LHCN-M2 (cell line): Measurements from ENCODE around the gene CCDC86. TPM values are rescaled to one million over a fixed set of nuclear protein-coding genes. Genes with fewer than 3 reads are reported as not detected.

Experiments used
- DNase-seq: peaks from one replicate; pipeline ENCODE4 v3.0.0-alpha.2; 2012; ENCODE audit warnings: low read depth
- total RNA-seq: library from RNA; depleted of rRNA; stranded (reverse); fragments of >200 nt; gene quantifications from 2 replicates; pipeline ENCODE4 v1.2.3, GENCODE V29; 2014

CCDC86 gene
- total RNA-seq, 1 experiment from 2014 or later, result 33.1 TPM

- DNase-seq, result no peak
Measured at GRCh38 chr11:60852982-60853950, 11.4 kb downstream of the CCDC86 start.

- no peak for DNase-seq
Measured at GRCh38 chr11:60854140-60854846, 12.4 kb downstream of the CCDC86 start.

DNA sequence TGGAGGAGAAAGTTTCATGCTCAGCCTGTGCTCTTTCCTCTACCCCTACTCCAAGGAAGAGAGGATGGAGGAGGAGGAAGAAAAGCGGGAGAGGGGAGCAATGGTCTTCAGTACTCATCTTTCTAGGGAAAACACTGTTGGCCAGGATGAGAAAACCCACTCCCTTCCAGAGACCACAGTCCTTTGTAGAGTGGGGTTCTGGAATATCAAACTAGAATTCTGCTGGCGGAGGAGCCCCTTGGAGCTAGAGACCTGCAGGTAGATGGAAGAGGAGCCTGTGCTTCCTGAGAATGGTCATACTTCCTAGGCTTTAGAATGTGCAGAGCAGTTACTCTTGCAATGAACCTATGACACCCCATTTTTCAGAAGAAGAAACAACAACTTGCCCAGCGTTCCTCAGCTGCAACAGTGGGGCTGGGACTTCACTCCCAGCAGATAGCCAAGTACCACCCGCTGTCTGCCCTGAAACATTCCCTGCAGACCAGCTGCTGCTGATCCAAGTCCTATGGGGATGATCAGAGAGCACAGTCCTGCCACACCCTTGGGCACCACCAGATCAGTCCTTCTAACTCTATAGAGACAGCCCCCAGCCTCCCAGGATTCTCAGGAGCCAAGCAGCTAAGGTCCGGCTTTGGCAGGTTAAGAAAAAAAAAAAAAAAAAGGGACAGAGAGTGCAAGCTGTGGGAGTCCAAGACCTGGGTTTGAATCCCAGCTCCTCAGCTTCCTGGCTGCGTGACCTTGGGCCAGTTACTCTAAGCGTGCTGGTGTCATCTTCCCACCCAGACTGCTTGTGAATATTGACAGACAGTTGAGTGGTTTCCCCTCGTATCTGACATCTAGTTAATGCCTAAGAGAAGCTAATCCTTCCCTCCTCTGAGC, 13.2 kb downstream of the CCDC86 start:
- DNase-seq, result no peak

GRCh38 chr11:60855726-60856633, 14.1 kb downstream of the CCDC86 start, which contains the start of gene PTGDR2:
TSS of gene PTGDR2 (minus strand) at chr11:60855950. CDS start at chr11:60853722, 2,228 bp downstream.
- no peak for DNase-seq

GRCh38 chr11:60857378-60858232, 15.7 kb downstream of the CCDC86 start:
- DNase-seq, result no peak

GRCh38 chr11:60858236-60858635, 16.3 kb downstream of the CCDC86 start:
- DNase-seq, result no peak

- no peak for DNase-seq
Measured at GRCh38 chr11:60858731-60859464, 17.0 kb downstream of the CCDC86 start.

DNA sequence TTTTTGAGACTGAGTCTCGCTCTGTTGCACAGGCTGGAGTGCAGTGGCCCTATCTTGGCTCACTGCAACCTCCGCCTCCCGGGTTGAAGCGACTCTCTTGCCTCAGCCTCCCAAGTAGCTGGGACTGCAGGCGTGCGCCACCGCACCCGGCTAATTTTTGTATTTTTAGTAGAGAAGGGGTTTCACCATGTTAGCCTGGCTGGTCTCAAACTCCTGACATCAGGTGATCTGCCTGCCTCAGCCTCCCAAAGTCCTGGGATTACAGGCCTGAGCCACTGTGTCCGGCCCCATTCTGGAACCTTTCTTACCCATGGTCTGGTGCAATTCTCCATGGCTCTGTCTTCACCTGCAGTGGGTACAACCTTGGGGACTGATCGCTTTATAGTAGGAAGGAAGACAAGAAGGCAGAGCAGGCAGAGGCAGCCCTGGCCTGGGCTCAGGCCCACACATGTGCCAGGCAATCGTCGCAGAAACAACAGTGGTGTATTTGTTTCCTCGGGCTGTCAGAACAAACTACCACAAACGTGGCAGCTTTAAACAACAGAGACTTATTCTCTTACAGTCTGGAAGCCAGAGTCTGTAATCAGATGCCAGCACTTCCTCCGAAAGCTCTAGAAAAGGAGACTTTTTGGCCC, 17.8 kb downstream of the CCDC86 start:
- no peak for DNase-seq

DNA sequence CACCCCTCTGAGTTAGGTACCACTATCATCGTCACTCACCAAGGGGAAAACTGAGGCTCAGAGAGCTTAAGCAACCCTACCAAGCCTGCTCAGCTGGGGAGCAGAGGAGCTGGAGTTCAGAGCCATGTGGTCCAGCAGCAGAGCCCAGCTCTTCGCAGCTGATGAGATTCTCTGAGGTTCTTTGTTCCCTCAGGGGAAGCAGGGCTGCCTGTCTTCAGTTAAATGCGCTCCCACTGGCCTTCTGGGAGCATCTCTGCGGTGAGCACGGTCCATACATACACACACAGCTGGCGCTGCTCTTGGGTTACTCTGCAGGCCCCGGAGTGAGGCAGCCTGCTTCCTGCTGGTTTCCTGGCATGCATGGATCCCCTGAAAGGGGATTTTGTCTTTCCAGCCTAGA, 19.0 kb downstream of the CCDC86 start:
- DNase-seq, result peak; percentile 43

DNA sequence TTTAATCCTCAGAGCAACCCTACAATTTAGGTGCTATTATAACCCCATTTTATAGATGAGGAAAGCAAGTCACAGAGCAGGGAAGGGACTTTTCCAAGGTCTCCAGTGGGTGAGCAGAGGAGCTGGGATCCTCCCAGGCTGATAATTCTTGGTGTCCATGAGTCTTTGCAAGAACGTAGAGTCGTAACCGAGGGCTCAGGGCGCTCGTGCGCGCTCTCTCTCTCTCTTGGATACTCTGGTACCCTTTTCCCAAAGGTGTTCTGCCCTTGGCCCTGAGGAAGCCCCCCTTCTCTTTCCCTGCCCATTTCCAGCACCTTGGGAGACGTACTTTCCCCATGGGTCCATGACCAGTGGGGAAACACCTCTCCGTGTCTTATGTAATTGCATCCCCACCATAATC, 20.3 kb downstream of the CCDC86 start:
- no peak for DNase-seq

DNA sequence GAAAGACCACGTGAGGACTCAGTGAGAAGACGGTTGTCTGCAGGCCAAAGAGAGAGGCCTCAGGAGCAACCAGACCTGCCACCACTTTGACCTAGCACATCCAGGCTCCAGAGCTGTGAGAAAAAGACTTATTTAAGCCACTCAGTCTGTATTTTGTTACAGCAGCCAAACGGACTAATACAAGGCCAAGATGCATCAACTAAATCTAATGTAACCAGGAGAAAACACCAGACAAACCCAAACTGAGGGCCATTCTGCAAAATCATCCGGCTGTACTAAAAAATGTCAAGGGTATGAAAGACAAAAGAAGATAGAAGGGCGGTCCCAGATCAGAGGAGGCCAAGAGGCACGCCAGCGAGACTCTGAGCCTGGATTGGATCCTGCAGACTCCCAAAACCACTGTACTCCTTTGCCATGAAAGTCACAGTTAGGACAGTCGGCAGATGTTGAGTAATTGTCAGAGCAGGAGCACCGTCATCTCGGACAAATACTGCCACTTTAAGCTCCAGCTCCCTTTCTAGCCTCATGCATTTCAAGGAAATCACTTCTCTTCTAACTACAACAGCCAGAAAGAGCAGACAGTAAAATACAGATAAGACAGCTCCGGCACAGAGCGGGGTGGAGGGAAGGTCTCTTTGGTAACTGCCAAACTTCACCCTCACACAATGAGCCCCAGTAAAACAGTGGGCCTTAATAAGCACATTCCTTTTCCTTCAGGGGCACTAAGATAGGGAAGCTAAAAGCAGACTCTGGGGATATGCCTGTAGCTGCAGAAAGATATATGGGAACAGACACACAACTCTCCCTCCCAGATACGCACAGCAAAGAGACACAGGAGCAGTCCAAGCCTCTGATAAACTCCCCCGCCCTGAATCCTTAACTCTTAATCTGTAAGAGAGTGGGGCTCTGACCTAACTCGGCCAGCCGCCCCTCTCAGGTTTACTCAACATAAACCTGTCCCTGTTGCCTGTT, 21.9 kb downstream of the CCDC86 start:
- no peak for DNase-seq

DNA sequence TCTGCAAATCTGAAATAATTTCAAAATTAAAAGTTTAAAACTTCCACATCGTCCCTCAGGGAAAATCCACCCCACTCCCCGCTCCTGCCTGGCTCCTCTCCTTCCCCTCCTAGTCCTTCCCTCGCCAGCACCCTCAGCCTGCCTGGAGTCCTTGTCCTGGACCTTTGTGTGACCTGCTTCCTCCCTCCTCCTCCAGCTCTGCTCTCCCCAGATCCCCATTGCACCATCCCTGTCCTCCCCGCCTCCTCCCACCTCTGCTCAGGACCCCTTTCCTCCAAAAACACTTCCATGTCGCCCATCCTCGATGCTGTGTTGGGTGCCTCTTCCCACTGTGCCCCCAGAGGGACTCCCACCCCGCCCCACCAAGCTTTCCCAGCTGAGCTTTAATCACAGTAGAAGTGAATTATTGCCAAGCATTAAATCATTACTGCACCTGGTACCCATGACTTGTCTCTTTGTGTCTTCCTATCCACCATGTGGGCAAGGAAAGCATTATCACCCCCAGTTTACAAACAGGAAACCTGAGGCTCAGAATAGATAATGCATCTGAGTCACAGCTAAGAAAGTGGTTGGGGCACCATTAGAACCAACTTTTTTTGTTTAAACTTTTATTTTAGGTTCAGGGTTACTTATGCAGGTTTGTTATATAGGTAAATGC, 23.1 kb downstream of the CCDC86 start:
- no peak for DNase-seq

DNA sequence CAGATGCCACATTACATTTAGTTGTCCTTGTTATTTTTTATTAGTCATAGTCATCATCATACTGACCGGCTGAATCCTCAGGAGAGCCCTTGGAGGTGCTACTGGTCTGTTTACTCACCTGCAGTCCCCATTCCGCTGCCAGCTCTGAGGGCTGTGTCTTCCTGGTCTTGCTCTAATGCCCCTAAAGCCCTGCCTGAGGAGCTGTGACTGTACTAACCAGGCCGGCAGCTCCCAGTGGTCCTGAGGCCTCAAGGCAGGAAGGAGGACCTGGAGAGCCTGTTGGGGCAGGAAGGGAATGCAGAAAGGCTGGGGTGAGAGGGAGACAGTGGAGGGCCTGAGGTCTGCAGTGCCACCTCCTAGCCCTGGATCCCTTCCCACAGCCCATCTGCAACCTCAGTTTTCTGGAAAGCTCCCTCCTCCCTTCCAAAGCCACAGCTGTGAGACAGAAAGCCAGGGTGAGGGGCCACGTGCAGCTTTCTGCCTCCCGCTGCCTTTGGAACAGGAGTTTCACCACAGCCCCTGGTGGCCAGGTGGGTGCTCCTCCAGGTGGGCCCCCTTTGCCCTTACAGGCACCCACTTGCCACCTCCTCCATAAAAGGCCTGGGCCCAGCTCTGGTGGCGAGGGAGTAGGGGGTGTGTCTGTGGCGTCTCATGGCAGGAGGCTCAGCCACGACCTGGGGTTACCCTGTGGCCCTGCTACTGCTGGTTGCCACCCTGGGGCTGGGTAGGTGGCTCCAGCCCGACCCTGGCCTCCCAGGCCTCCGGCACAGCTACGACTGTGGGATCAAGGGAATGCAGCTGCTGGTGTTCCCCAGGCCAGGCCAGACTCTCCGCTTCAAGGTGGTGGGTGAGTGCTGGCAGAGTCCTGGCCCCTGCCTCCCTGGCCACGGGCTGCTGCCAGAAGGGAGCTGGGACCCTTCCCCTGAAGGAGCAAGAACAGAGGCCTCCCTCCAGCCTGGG, 25.3 kb downstream of the CCDC86 start, which contains the start of gene ZP1:
ZP1 (plus strand) TSS at position 632 of the 960 bp plus-strand sequence; CDS start at position 652, 20 bp downstream.
- DNase-seq, result no peak

GRCh38 chr11:60867871-60868681, 26.2 kb downstream of the CCDC86 start:
- DNase-seq, result no peak
